CD4-positive, alpha-beta T cell (primary cell): ENCODE results near the gene RAB28. TPM values are rescaled to one million over a fixed set of nuclear protein-coding genes. Genes with fewer than 3 reads are reported as not detected.

Experiments used
- ATAC-seq: fragments of 200-7000 bp; cut with Tn5 transposase; one replicate; pipeline ENCODE4 v1.10.0; 2022; ENCODE audit warnings: mild to moderate bottlenecking; ENCODE audit not compliant: poor library complexity
- CTCF ChIA-PET: fragments of 350-600 bp; sonication (Branson Sonifier 250); formaldehyde crosslinking; loops from one replicate; lab custom pipeline; 2021; ENCODE audit warnings: antibody characterized with exemption, inconsistent platforms; lab: Charles Lee
- POLR2A ChIA-PET: fragments of 350-600 bp; sonication (Branson Sonifier 250); formaldehyde crosslinking; loops from one replicate; lab custom pipeline; 2021; ENCODE audit warnings: antibody characterized with exemption, inconsistent platforms; lab: Charles Lee
- DNase-seq, 14 experiments: peaks; one replicate each; pipeline ENCODE4 v3.0.0-alpha.2; 2013 to 2020; ENCODE audit warnings: mixed read lengths in 2 of 14
- H3K27ac ChIP-seq, 2 donors: one replicate each; pipeline versions ENCODE4 v1.5.1 to v1.7.0; 2013; ENCODE audit warnings: low read length in 2 of 2, low read depth in 1 of 2, mild to moderate bottlenecking in 1 of 2
- H3K27me3 ChIP-seq, 2 experiments: 1 replicate in 1 of 2; 2 replicates in 1 of 2; pipeline versions ENCODE4 v1.6.1 to v1.7.0; 2013; ENCODE audit warnings: low read length in 2 of 2, control low read depth in 1 of 2, mild to moderate bottlenecking in 1 of 2, moderate library complexity in 1 of 2; ENCODE audit not compliant: insufficient read depth in 2 of 2, control insufficient read depth in 1 of 2
- H3K36me3 ChIP-seq: one replicate; pipeline ENCODE4 v1.6.1; 2013; ENCODE audit warnings: low read length, control low read depth; ENCODE audit not compliant: insufficient read depth
- H3K4me1 ChIP-seq: one replicate; pipeline ENCODE4 v1.6.1; 2013; ENCODE audit warnings: low read length, control low read depth; ENCODE audit not compliant: insufficient read depth
- H3K4me3 ChIP-seq: one replicate; pipeline ENCODE4 v1.5.1; 2013; ENCODE audit warnings: mild to moderate bottlenecking, low read length, moderate library complexity
- H3K9me3 ChIP-seq, 2 experiments: 1 replicate in 1 of 2; 2 replicates in 1 of 2; pipeline versions ENCODE4 v1.6.1 to v1.7.0; 2013; ENCODE audit warnings: low read length in 2 of 2, mild to moderate bottlenecking in 2 of 2, control low read depth in 1 of 2, moderate library complexity in 1 of 2; ENCODE audit not compliant: control insufficient read depth in 1 of 2, insufficient read depth in 1 of 2
- H3K27ac Mint-ChIP-seq: one replicate; pipeline ENCODE4 v1.8.0; 2020; ENCODE audit warnings: mixed read lengths
- H3K27me3 Mint-ChIP-seq: one replicate; pipeline ENCODE4 v1.8.0; 2021; ENCODE audit warnings: mixed read lengths
- H3K36me3 Mint-ChIP-seq: one replicate; pipeline ENCODE4 v1.8.0; 2021; ENCODE audit warnings: low read depth, mixed read lengths
- H3K4me1 Mint-ChIP-seq: one replicate; pipeline ENCODE4 v1.8.0; 2021; ENCODE audit warnings: low read depth, mixed read lengths
- H3K4me3 Mint-ChIP-seq: one replicate; pipeline ENCODE4 v1.8.0; 2020; ENCODE audit warnings: mild to moderate bottlenecking, mixed read lengths
- H3K9me3 Mint-ChIP-seq: one replicate; pipeline ENCODE4 v1.8.0; 2020; ENCODE audit warnings: mixed read lengths
- CTCF ChIP-seq: fragments of 200-600 bp; IDR thresholded peaks from one replicate; pipeline ENCODE4 v1.8.0; 2022; ENCODE audit warnings: antibody characterized with exemption, mild to moderate bottlenecking
- intact Hi-C, 2 experiments: fragments of 100-400 bp; cut with DNase I in 1 of 2; cut with micrococcal nuclease in 1 of 2; formaldehyde crosslinking; loops; one replicate each; pipeline versions ENCODE4 v1.15.1 to v1.9.0; 2023 to 2025; cut with DNase I, micrococcal nuclease
- total RNA-seq, 174 experiments: library from RNA in 2 of 174; stranded (reverse) in 2 of 174; gene quantifications; one replicate each; pipeline ENCODE4 v1.2.3 and lab custom pipeline; 2021 to 2026

Gene RAB28
- total RNA-seq, 2 experiments from 2014 or later: 3.9 to 4.2 TPM

- Histone ChIP-seq H3K4me3 (no peak overlapping the region), H3K27me3 (no peaks in the 10 kb centered on the region), H3K27ac (no peak overlapping the region), H3K9me3 (no peaks in the 10 kb centered on the region), H3K36me3 (no peaks in the 10 kb centered on the region), H3K4me1 (no peaks in the 10 kb centered on the region)
- Mint-ChIP-seq H3K27me3 (no peaks in the 10 kb centered on the region), H3K27ac (no peak overlapping the region), H3K36me3 (peaks cover 68% of the 10 kb centered on the region), H3K4me3 (no peak overlapping the region), H3K4me1 (no peaks in the 10 kb centered on the region), H3K9me3 (no peaks in the 10 kb centered on the region)
- ATAC-seq (no peak), DNase-seq (no peak)
- intact Hi-C loops: no loop called here
- ChIA-PET CTCF (interaction anchor here (1.3 kb wide), 1 partner anchor 10 kb away, joined by 3 read pairs; no protein-coding TSS in a partner anchor), POLR2A (no interaction called here)
- no peak for TF ChIP-seq CTCF
Measured at GRCh38 chr4:13368217-13368616, 115.9 kb downstream of the RAB28 start.

GRCh38 chr4:13367691-13368090 is 116.4 kb downstream of the RAB28 start:
- no peaks in the 10 kb centered on the region for H3K4me1 ChIP-seq
- Mint-ChIP-seq H3K4me3 (no peak overlapping the region), H3K36me3 (peaks cover 73% of the 10 kb centered on the region), H3K27me3 (no peaks in the 10 kb centered on the region), H3K9me3 (no peaks in the 10 kb centered on the region), H3K27ac (no peak overlapping the region), H3K4me1 (no peaks in the 10 kb centered on the region)
- ChIA-PET CTCF (interaction anchor here (1.3 kb wide), 1 partner anchor 11 kb away, joined by 3 read pairs; no protein-coding TSS in a partner anchor), POLR2A (no interaction called here)
- no peak for ATAC-seq
- TF ChIP-seq CTCF: no peak
- intact Hi-C loops: no loop called here
- no peak for DNase-seq
- no peaks in the 10 kb centered on the region for H3K27me3 ChIP-seq
- H3K36me3 ChIP-seq: no peaks in the 10 kb centered on the region
- H3K9me3 ChIP-seq: no peaks in the 10 kb centered on the region
- H3K4me3 ChIP-seq: no peak overlapping the region
- no peak overlapping the region for H3K27ac ChIP-seq

- H3K9me3 Mint-ChIP-seq: no peaks in the 10 kb centered on the region
- POLR2A ChIA-PET: no interaction called here
- Histone ChIP-seq H3K36me3 (no peaks in the 10 kb centered on the region), H3K4me3 (no peak overlapping the region), H3K4me1 (no peaks in the 10 kb centered on the region), H3K27me3 (no peaks in the 10 kb centered on the region), H3K27ac (no peak overlapping the region), H3K9me3 (no peaks in the 10 kb centered on the region)
- no peak for TF ChIP-seq CTCF
- CTCF ChIA-PET: interaction anchor here (1.3 kb wide), 1 partner anchor 11 kb away, joined by 3 read pairs; no protein-coding TSS in a partner anchor
- peaks cover 73% of the 10 kb centered on the region for H3K36me3 Mint-ChIP-seq
- no peaks in the 10 kb centered on the region for H3K4me1 Mint-ChIP-seq
- ATAC-seq: no peak
- no peak for DNase-seq
- intact Hi-C loops: no loop called here
- H3K27ac Mint-ChIP-seq: no peak overlapping the region
- H3K4me3 Mint-ChIP-seq: no peak overlapping the region
- H3K27me3 Mint-ChIP-seq: no peaks in the 10 kb centered on the region
Measured at GRCh38 chr4:13367244-13367643, 116.9 kb downstream of the RAB28 start.
